ENCODE results near the gene C17orf114.

DNA sequence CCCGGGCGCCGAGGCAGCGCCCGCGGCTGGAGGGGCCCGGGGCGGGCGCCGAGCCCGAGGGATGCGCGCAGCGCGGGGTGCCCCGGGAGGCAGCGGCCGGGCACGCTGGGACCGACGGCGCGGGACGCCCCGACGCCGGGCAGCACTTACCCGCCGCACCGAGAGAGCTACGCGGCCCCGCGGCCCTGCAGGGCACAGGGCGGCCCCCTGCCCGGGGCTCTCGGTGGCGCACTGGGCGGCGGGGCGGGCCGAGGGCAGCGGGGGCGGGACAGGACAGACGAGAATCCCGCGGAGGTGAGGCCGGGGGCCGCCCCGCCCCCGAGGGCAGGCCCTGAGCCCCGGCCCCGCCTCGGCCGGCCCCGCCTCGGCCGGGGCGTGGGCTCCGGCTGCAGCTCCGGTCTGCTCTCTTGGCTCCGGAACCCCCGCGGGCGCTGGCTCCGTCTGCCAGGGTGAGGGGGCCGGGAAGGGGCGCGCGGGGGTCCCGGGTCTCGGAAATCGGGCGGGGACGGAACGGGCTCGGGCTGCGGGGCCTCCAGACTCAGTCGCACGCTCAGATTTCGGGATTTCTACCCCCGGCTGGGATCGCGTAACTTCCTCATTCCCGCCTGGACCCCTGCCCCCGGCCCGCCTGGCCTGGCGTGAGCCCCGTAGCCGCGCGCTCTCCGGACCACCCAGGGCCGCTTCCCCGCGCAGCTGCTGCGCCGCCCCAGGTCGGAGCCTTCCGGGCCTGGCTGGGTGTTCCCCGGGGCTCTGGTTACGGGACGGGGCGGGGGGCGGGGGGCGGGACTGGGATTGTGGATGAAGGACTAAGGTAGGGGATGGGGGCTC lies 4.9 kb upstream of the C17orf114 start, which contains the start of gene PLD2:
- TF ChIP-seq, protein P1, sequence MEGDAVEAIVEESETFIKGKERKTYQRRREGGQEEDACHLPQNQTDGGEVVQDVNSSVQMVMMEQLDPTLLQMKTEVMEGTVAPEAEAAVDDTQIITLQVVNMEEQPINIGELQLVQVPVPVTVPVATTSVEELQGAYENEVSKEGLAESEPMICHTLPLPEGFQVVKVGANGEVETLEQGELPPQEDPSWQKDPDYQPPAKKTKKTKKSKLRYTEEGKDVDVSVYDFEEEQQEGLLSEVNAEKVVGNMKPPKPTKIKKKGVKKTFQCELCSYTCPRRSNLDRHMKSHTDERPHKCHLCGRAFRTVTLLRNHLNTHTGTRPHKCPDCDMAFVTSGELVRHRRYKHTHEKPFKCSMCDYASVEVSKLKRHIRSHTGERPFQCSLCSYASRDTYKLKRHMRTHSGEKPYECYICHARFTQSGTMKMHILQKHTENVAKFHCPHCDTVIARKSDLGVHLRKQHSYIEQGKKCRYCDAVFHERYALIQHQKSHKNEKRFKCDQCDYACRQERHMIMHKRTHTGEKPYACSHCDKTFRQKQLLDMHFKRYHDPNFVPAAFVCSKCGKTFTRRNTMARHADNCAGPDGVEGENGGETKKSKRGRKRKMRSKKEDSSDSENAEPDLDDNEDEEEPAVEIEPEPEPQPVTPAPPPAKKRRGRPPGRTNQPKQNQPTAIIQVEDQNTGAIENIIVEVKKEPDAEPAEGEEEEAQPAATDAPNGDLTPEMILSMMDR (IDR thresholded peaks at IDR 0.05): no peak
- no peak for TF ChIP-seq POLR2A (IDR thresholded peaks at IDR 0.05)

Measured in testis (tissue), 2 donors.